Vagina (tissue), 2 donors: ENCODE data around the gene PI16. TPM values are rescaled to one million over a fixed set of nuclear protein-coding genes. Genes with fewer than 3 reads are reported as not detected.

Experiments
- DNase-seq, 2 donors: peaks; one replicate each; pipeline ENCODE4 v3.0.0-alpha.2; 2017; ENCODE audit errors: extremely low spot score in 2 of 2
- H3K27ac ChIP-seq: fragments of 200-600 bp; sonication (generic); one replicate; pipeline ENCODE4 v1.5.1; 2019
- H3K27me3 ChIP-seq: fragments of 200-600 bp; sonication (generic); one replicate; pipeline ENCODE4 v1.5.1; 2019
- H3K36me3 ChIP-seq, 2 donors: fragments of 200-600 bp; sonication (generic); one replicate each; pipeline ENCODE4 v1.5.1; 2017 to 2019
- H3K4me1 ChIP-seq: fragments of 200-600 bp; sonication (generic); one replicate; pipeline ENCODE4 v1.5.1; 2019
- H3K4me3 ChIP-seq, 2 donors: fragments of 200-600 bp; sonication (generic); 1 replicate in 1 of 2; 2 replicates in 1 of 2; pipeline ENCODE4 v1.5.1; 2016 to 2019
- H3K9me3 ChIP-seq: fragments of 200-600 bp; sonication (generic); one replicate; pipeline ENCODE4 v1.5.1; 2019
- CTCF ChIP-seq, 3 experiments: fragments of 450-650 bp in 2 of 3; fragments of 200-600 bp in 1 of 3; sonication (generic) in 1 of 3; IDR thresholded peaks; one replicate each; pipeline ENCODE4 v1.5.1; 2017 to 2019; ENCODE audit warnings: antibody characterized with exemption in 3 of 3, mild to moderate bottlenecking in 2 of 3, moderate library complexity in 2 of 3
- POLR2A ChIP-seq, 2 donors: fragments of 450-650 bp; IDR thresholded peaks; one replicate each; pipeline ENCODE4 v1.6.1; 2017; ENCODE audit warnings: antibody characterized with exemption in 2 of 2, mild to moderate bottlenecking in 2 of 2, moderate library complexity in 2 of 2
- POLR2AphosphoS5 ChIP-seq, 2 donors: sonication (generic); formaldehyde crosslinking; IDR thresholded peaks; one replicate each; pipeline ENCODE4 v1.9.0; 2017; ENCODE audit warnings: antibody characterized with exemption in 2 of 2, mild to moderate bottlenecking in 2 of 2, low read depth in 1 of 2; ENCODE audit not compliant: insufficient read depth in 1 of 2
- intact Hi-C: fragments of 100-400 bp; cut with DNase I; formaldehyde crosslinking; loops from one replicate; pipeline ENCODE4 v1.15.1; 2023
- total RNA-seq: library from RNA; depleted of rRNA; stranded (reverse); fragments of >200 nt; gene quantifications from one replicate; pipeline ENCODE4 v1.2.3, GENCODE V29; 2016

PI16 gene
- total RNA-seq, 1 donor from 2014 or later = 88.6 TPM

- Histone ChIP-seq H3K36me3 (peaks cover 0 to 8% of the 10 kb centered on the region in 2 donors), H3K4me3 (no peak overlapping the region), H3K27me3 (no peaks in the 10 kb centered on the region), H3K9me3 (no peaks in the 10 kb centered on the region), H3K27ac (no peak overlapping the region), H3K4me1 (peaks cover 52% of the 10 kb centered on the region)
- intact Hi-C loops = no loop called here
- TF ChIP-seq CTCF (IDR thresholded peaks at IDR 0.05) (no peak), POLR2A (IDR thresholded peaks at IDR 0.05) (no peak), POLR2AphosphoS5 (IDR thresholded peaks at IDR 0.05; ENCODE audit: insufficient read depth in 1 of 2, low read depth in 1 of 2) (no peak)
- no peak for DNase-seq
Observed at GRCh38 chr6:36908747-36909146, 45.8 kb upstream of the PI16 start.

DNA sequence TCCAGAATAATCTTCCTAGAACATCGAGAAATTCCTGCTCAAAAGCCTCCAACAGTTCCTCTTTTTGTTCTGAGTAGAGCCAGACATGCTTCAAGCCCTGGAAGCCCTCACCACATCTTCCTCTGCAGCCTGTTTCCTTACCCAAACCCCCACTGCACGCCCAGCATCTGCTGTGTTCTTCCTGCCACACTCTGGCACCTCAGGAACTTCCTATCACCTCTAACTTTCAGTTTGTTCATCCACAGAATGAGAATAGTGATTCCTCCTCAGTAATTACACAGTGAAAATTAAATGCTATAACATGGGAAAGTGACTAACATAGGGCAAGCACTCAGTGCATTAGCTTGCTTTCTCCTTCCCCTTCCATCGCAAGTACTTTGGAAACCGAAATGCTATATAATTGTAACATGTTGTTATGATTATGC, 42.5 kb upstream of the PI16 start:
- H3K4me1 ChIP-seq = peaks cover 51% of the 10 kb centered on the region
- TF ChIP-seq POLR2AphosphoS5 (IDR thresholded peaks at IDR 0.05; ENCODE audit: insufficient read depth in 1 of 2, low read depth in 1 of 2) (no peak), POLR2A (IDR thresholded peaks at IDR 0.05) (no peak), CTCF (IDR thresholded peaks at IDR 0.05) (no peak)
- H3K9me3 ChIP-seq = no peaks in the 10 kb centered on the region
- no peak overlapping the region for H3K4me3 ChIP-seq
- intact Hi-C loops = no loop called here
- peaks cover 0 to 5% of the 10 kb centered on the region in 2 donors for H3K36me3 ChIP-seq
- no peaks in the 10 kb centered on the region for H3K27me3 ChIP-seq
- DNase-seq = no peak
- H3K27ac ChIP-seq = peak overlapping the region; percentile 77

GRCh38 chr6:36912586-36912985, 42.0 kb upstream of the PI16 start:
- Histone ChIP-seq H3K9me3 (no peaks in the 10 kb centered on the region), H3K36me3 (peaks cover 0 to 5% of the 10 kb centered on the region in 2 donors), H3K4me1 (peaks cover 51% of the 10 kb centered on the region), H3K27ac (peak overlapping the region; percentile 77), H3K27me3 (no peaks in the 10 kb centered on the region), H3K4me3 (no peak overlapping the region)
- no peak for TF ChIP-seq POLR2A (IDR thresholded peaks at IDR 0.05)
- TF ChIP-seq POLR2AphosphoS5 (IDR thresholded peaks at IDR 0.05; ENCODE audit: insufficient read depth in 1 of 2, low read depth in 1 of 2) = peak in 1 of 2 donors; percentile 75
- no peak for DNase-seq
- intact Hi-C loops = no loop called here

GRCh38 chr6:36913082-36913481, 41.5 kb upstream of the PI16 start:
- Histone ChIP-seq H3K36me3 (peaks cover 0 to 5% of the 10 kb centered on the region in 2 donors), H3K27ac (peak overlapping the region; percentile 77), H3K27me3 (no peaks in the 10 kb centered on the region), H3K4me1 (peaks cover 49% of the 10 kb centered on the region), H3K4me3 (no peak overlapping the region), H3K9me3 (no peaks in the 10 kb centered on the region)
- intact Hi-C loops = no loop called here
- TF ChIP-seq POLR2AphosphoS5 (IDR thresholded peaks at IDR 0.05; ENCODE audit: insufficient read depth in 1 of 2, low read depth in 1 of 2) (no peak), CTCF (IDR thresholded peaks at IDR 0.05) (no peak), POLR2A (IDR thresholded peaks at IDR 0.05) (no peak)
- DNase-seq = no peak

DNA sequence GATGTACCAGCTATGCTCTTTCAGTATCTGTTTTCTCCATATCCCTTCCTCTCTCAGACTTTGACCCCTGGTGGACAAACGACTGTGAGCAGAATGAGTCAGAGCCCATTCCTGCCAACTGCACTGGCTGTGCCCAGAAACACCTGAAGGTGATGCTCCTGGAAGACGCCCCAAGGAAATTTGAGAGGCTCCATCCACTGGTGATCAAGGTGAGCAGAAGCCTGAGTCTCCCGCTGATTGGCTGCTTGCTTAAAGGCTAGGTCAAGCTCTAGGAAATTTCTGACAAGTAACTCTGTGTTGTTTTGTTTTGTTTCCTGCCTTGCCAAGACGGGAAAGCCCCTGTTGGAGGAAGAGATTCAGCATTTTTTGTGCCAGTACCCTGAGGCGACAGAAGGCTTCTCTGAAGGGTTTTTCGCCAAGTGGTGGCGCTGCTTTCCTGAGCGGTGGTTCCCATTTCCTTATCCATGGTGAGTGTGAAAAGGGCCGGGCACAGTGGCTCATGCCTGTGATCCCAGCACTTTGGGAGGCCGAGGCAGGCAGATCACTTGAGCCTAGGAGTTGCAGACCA, 40.2 kb upstream of the PI16 start:
- Histone ChIP-seq H3K27ac (peak overlapping the region; percentile 77), H3K4me1 (peaks cover 60% of the 10 kb centered on the region), H3K36me3 (peaks cover 0 to 10% of the 10 kb centered on the region in 2 donors), H3K4me3 (no peak overlapping the region), H3K27me3 (no peaks in the 10 kb centered on the region), H3K9me3 (no peaks in the 10 kb centered on the region)
- no peak for TF ChIP-seq POLR2A (IDR thresholded peaks at IDR 0.05)
- no peak for TF ChIP-seq POLR2AphosphoS5 (IDR thresholded peaks at IDR 0.05; ENCODE audit: insufficient read depth in 1 of 2, low read depth in 1 of 2)
- TF ChIP-seq CTCF (IDR thresholded peaks at IDR 0.05) = no peak
- DNase-seq = no peak
- intact Hi-C loops = no loop called here
